ENCODE results near the gene STK16.

GRCh38 chr2:219253753-219254589, 8.7 kb downstream of the STK16 start, which contains the start of gene TUBA4A:
- TF ChIP-seq CTCF (IDR thresholded peaks at IDR 0.05; ENCODE audit: low read depth, low read length, missing input control) (peak; percentile 8), JUND (IDR thresholded peaks at IDR 0.05) (no peak), MAX (IDR thresholded peaks at IDR 0.05) (no peak), RXRA (IDR thresholded peaks at IDR 0.05) (no peak)

All from liver (tissue), 3 donors.